Measurements from ENCODE around the gene BAG5. TPM values are rescaled to one million over a fixed set of nuclear protein-coding genes. Genes with fewer than 3 reads are reported as not detected.

Gene BAG5
- total RNA-seq, 4 donors from 2014 or later, result 39.4 to 77.5 (median 44.4) TPM

DNA sequence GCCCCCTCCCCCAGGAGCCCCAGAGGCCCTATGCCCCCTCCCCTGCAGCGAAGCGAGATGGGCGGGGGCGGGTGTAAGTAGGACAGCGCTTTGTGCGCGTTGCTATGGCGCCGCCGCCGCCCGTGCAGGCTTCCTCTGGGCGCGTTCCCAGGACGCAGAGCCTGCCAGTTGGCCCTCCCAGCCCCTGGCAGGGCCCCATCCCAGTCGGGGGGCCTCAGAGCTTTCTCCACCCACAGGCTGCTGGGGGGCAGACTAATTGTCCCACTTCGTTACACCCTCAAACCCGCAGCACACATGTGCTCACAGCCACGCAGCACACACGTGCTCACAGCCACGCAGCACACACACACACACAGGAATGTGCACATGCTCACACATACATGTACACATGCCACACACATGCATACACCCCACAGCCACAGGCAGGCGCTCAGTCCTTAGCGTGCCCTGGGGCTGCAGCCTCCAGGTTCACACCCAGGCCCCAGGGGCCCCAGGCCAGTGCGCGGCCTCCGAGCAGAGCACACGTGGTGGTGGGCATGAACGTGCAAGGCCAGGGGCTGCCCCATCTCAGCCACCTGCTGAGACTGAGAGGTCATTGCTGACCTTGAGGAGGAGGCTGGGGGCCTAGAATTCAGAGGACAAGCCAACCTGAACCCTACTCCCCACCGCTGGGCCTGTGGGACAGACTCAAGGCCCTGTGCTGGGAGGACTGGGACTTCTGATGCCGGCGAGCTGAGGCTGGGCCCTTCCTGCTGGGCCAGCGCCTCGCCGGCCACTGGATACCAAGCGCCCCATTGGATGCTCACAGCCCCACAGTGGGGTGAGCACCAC is 17.9 kb downstream of the BAG5 start:
- H3K27ac ChIP-seq, result no peak overlapping the region
- no peaks in the 10 kb centered on the region for H3K9me3 ChIP-seq
- WGBS, 2 donors, result 74 to 78% methylated on average over 23 to 28 of the region's 35 CpGs
- no peaks in the 10 kb centered on the region for H3K27me3 ChIP-seq
- intact Hi-C loops (cut with DNase I), result no loop called here
- no peak for DNase-seq
- no peaks in the 10 kb centered on the region for H3K36me3 ChIP-seq
- H3K4me3 ChIP-seq (replicated peaks in 1 of 3), result no peak overlapping the region
- TF ChIP-seq, protein P1, sequence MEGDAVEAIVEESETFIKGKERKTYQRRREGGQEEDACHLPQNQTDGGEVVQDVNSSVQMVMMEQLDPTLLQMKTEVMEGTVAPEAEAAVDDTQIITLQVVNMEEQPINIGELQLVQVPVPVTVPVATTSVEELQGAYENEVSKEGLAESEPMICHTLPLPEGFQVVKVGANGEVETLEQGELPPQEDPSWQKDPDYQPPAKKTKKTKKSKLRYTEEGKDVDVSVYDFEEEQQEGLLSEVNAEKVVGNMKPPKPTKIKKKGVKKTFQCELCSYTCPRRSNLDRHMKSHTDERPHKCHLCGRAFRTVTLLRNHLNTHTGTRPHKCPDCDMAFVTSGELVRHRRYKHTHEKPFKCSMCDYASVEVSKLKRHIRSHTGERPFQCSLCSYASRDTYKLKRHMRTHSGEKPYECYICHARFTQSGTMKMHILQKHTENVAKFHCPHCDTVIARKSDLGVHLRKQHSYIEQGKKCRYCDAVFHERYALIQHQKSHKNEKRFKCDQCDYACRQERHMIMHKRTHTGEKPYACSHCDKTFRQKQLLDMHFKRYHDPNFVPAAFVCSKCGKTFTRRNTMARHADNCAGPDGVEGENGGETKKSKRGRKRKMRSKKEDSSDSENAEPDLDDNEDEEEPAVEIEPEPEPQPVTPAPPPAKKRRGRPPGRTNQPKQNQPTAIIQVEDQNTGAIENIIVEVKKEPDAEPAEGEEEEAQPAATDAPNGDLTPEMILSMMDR (IDR thresholded peaks at IDR 0.05), result no peak
- no peak for TF ChIP-seq POLR2A (IDR thresholded peaks at IDR 0.05)
- peaks cover 41 to 82% of the 10 kb centered on the region in 2 donors for H3K4me1 ChIP-seq

- no peaks in the 10 kb centered on the region for H3K9me3 ChIP-seq
- no peak overlapping the region for H3K27ac ChIP-seq
- no peak overlapping the region for H3K4me3 ChIP-seq (replicated peaks in 1 of 3)
- peaks cover 38 to 82% of the 10 kb centered on the region in 2 donors for H3K4me1 ChIP-seq
- WGBS, 2 donors, result 72% methylated on average over 12 of the region's 19 CpGs; no CpG with 5 or more reads in 1 of the 2 donors
- TF ChIP-seq POLR2A (IDR thresholded peaks at IDR 0.05), result no peak
- TF ChIP-seq, protein P1 (IDR thresholded peaks at IDR 0.05), result no peak
- DNase-seq, result no peak
- no peaks in the 10 kb centered on the region for H3K27me3 ChIP-seq
- no peaks in the 10 kb centered on the region for H3K36me3 ChIP-seq
- intact Hi-C loops (cut with DNase I), result no loop called here
Measured at GRCh38 chr14:103543721-103544387, 18.6 kb downstream of the BAG5 start.

GRCh38 chr14:103543140-103543539 is 19.3 kb downstream of the BAG5 start:
- peaks cover 42 to 82% of the 10 kb centered on the region in 2 donors for H3K4me1 ChIP-seq
- H3K27ac ChIP-seq, result peak overlapping the region in 1 of 3 donors; percentile 71
- DNase-seq, result no peak

DNA sequence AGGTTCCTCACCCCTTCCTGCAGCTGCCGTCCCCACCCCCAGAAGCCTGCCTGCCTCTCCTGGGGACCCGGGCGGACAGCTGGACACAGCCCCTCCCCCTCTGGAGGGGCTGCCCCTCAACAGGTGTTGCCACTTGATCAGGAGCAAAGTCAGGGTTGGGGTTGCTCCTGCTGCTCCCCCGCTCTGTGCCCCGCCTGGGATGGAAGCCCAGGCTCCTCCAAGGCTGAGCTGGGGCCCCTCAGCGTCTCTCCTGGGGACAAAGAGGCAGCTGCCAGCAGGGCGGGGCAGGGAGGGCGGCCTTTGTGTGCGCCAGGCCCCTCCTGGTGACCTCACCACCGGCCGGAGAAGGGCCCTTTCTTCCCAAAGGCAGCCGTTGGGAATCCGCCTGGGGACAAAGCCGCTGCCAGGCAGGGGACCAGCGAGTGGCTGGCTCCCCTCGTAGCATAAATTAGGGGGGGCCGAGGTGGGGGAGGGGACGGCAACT is 19.8 kb downstream of the BAG5 start:
- no peak for TF ChIP-seq POLR2A (IDR thresholded peaks at IDR 0.05)
- TF ChIP-seq, protein P1 (IDR thresholded peaks at IDR 0.05), result no peak
- Histone ChIP-seq H3K27me3 (no peaks in the 10 kb centered on the region), H3K4me1 (peaks cover 42 to 80% of the 10 kb centered on the region in 2 donors), H3K9me3 (no peaks in the 10 kb centered on the region), H3K27ac (peak overlapping the region in 2 of 3 donors; percentile 51 to 71), H3K36me3 (no peaks in the 10 kb centered on the region), H3K4me3 (replicated peaks in 1 of 3) (no peak overlapping the region)
- intact Hi-C loops (cut with DNase I), result no loop called here
- WGBS, 2 donors, result 3 to 18% methylated on average over 3 to 6 of the region's 18 CpGs
- DNase-seq, result peak; percentile 75 to 80

More at GRCh38 chr14:103543140-103543539, 19.3 kb downstream of the BAG5 start:
- Histone ChIP-seq H3K9me3 (no peaks in the 10 kb centered on the region), H3K27me3 (no peaks in the 10 kb centered on the region), H3K4me3 (replicated peaks in 1 of 3) (no peak overlapping the region), H3K36me3 (no peaks in the 10 kb centered on the region)
- TF ChIP-seq, protein P1 (IDR thresholded peaks at IDR 0.05), result no peak
- TF ChIP-seq POLR2A (IDR thresholded peaks at IDR 0.05), result no peak
- 73 to 76% methylated on average over 3 to 5 of the region's 10 CpGs for whole genome bisulfite sequencing, 2 donors
- intact Hi-C loops (cut with DNase I), result no loop called here

Measured in thyroid gland (tissue), 4 donors.